H9 (cell line): Measurements from ENCODE around the gene NTRK3. TPM values are rescaled to one million over a fixed set of nuclear protein-coding genes. Genes with fewer than 3 reads are reported as not detected.

Source experiments
- DNase-seq: peaks from one replicate; pipeline ENCODE4 v3.0.0-alpha.2; 2017
- H2AFZ ChIP-seq: one replicate; pipeline ENCODE4 v1.6.1; 2013; ENCODE audit warnings: mild to moderate bottlenecking, low read length, control low read depth, moderate library complexity
- H2AK5ac ChIP-seq: 2 replicates; pipeline ENCODE4 v1.6.1; 2013; ENCODE audit warnings: low read length, control low read depth, mixed read lengths; ENCODE audit not compliant: insufficient read length
- H2BK120ac ChIP-seq: one replicate; pipeline ENCODE4 v1.6.1; 2013; ENCODE audit warnings: low read depth, mild to moderate bottlenecking, low read length, control low read depth, inconsistent platforms; ENCODE audit not compliant: poor library complexity, severe bottlenecking
- H2BK12ac ChIP-seq: 2 replicates; pipeline ENCODE4 v1.6.1; 2013; ENCODE audit warnings: low read length, control low read depth, mixed read lengths, low read depth; ENCODE audit not compliant: insufficient read length
- H2BK15ac ChIP-seq: 2 replicates; pipeline ENCODE4 v1.6.1; 2013; ENCODE audit warnings: low read depth, low read length, control low read depth
- H2BK20ac ChIP-seq: one replicate; pipeline ENCODE4 v1.6.1; 2013; ENCODE audit warnings: low read depth, mild to moderate bottlenecking, low read length, control low read depth, inconsistent platforms; ENCODE audit not compliant: poor library complexity, severe bottlenecking
- H2BK5ac ChIP-seq: 2 replicates; pipeline ENCODE4 v1.6.1; 2013; ENCODE audit warnings: low read length, control low read depth, mixed read lengths; ENCODE audit not compliant: insufficient read length
- H3K14ac ChIP-seq: 2 replicates; pipeline ENCODE4 v1.6.1; 2013; ENCODE audit warnings: low read length, control low read depth; ENCODE audit not compliant: insufficient read depth
- H3K18ac ChIP-seq: 2 replicates; pipeline ENCODE4 v1.6.1; 2013; ENCODE audit warnings: low read depth, mild to moderate bottlenecking, mixed read lengths, low read length, control low read depth; ENCODE audit not compliant: insufficient read length
- H3K23ac ChIP-seq: 2 replicates; pipeline ENCODE4 v1.6.1; 2013; ENCODE audit warnings: low read length, control low read depth, mixed read lengths, low read depth; ENCODE audit not compliant: insufficient read length
- H3K23me2 ChIP-seq: 2 replicates; pipeline ENCODE4 v1.6.1; 2013; ENCODE audit warnings: low read depth, mild to moderate bottlenecking, mixed read lengths, low read length, control low read depth; ENCODE audit not compliant: insufficient read length, poor library complexity, severe bottlenecking
- H3K27ac ChIP-seq: 2 replicates; pipeline ENCODE4 v1.5.1; 2013; ENCODE audit warnings: low read length, control low read depth, mixed read lengths, low read depth; ENCODE audit not compliant: insufficient read length
- H3K27me3 ChIP-seq: 2 replicates; pipeline ENCODE4 v1.6.1; 2013; ENCODE audit warnings: low read length, control low read depth, inconsistent platforms; ENCODE audit not compliant: insufficient read depth
- H3K4ac ChIP-seq: 2 replicates; pipeline ENCODE4 v1.6.1; 2013; ENCODE audit warnings: low read depth, mild to moderate bottlenecking, control low read depth, inconsistent platforms, low read length, moderate library complexity
- H3K4me1 ChIP-seq: 2 replicates; pipeline ENCODE4 v1.6.1; 2013; ENCODE audit warnings: low read length, control low read depth, inconsistent platforms; ENCODE audit not compliant: insufficient read depth
- H3K4me2 ChIP-seq: 2 replicates; pipeline ENCODE4 v1.6.1; 2013; ENCODE audit warnings: low read length, control low read depth, mixed read lengths; ENCODE audit not compliant: insufficient read length, insufficient read depth
- H3K56ac ChIP-seq: 2 replicates; pipeline ENCODE4 v1.6.1; 2013; ENCODE audit warnings: low read depth, mild to moderate bottlenecking, mixed read lengths, low read length, control low read depth; ENCODE audit not compliant: insufficient read length
- H3K79me1 ChIP-seq: 2 replicates; pipeline ENCODE4 v1.6.1; 2013; ENCODE audit warnings: low read depth, mild to moderate bottlenecking, moderate library complexity, low read length, control low read depth, inconsistent platforms; ENCODE audit not compliant: insufficient read depth, poor library complexity, severe bottlenecking
- H3K79me2 ChIP-seq: 2 replicates; pipeline ENCODE4 v1.6.1; 2013; ENCODE audit warnings: low read length, control low read depth, inconsistent platforms; ENCODE audit not compliant: insufficient read depth
- H3K9ac ChIP-seq: 2 replicates; pipeline ENCODE4 v1.6.1; 2013; ENCODE audit warnings: low read length, control low read depth, mixed read lengths; ENCODE audit not compliant: insufficient read length; ENCODE audit errors: extremely low read depth
- H3K9me3 ChIP-seq: one replicate; pipeline ENCODE4 v1.6.1; 2013; ENCODE audit warnings: low read depth, low read length, inconsistent platforms; ENCODE audit not compliant: control insufficient read depth
- H3T11ph ChIP-seq: one replicate; pipeline ENCODE4 v1.6.1; 2013; ENCODE audit warnings: mild to moderate bottlenecking, low read length, control low read depth, inconsistent platforms
- H4K20me1 ChIP-seq: one replicate; pipeline ENCODE4 v1.6.1; 2013; ENCODE audit not compliant: control insufficient read depth, insufficient read length, insufficient read depth
- H4K5ac ChIP-seq: 2 replicates; pipeline ENCODE4 v1.6.1; 2013; ENCODE audit warnings: low read depth, mild to moderate bottlenecking, mixed read lengths, low read length, control low read depth; ENCODE audit not compliant: insufficient read length
- H4K8ac ChIP-seq: replicated peaks from 2 replicates; pipeline ENCODE4 v1.6.1; 2013; ENCODE audit warnings: low read length, control low read depth, mixed read lengths, low read depth; ENCODE audit not compliant: insufficient read length
- H4K91ac ChIP-seq: 2 replicates; pipeline ENCODE4 v1.6.1; 2013; ENCODE audit warnings: low read depth, mild to moderate bottlenecking, moderate library complexity, mixed read lengths, low read length, control low read depth; ENCODE audit not compliant: insufficient read length
- H3K27ac Mint-ChIP-seq, 3 experiments: 2 replicates in 2 of 3; 3 replicates in 1 of 3; pipeline ENCODE4 v1.8.0; 2020 to 2021; ENCODE audit warnings: mixed read lengths in 3 of 3, mild to moderate bottlenecking in 1 of 3, moderate library complexity in 1 of 3
- H3K27me3 Mint-ChIP-seq: 2 replicates; pipeline ENCODE4 v1.8.0; 2021; ENCODE audit warnings: low read depth, mild to moderate bottlenecking, moderate library complexity, mixed read lengths
- H3K36me3 Mint-ChIP-seq, 3 experiments: 2 replicates in 2 of 3; 3 replicates in 1 of 3; pipeline ENCODE4 v1.8.0; 2020 to 2021; ENCODE audit warnings: low read depth in 3 of 3, mixed read lengths in 3 of 3; ENCODE audit not compliant: insufficient read depth in 1 of 3
- H3K4me1 Mint-ChIP-seq, 2 experiments: 2 replicates each; pipeline ENCODE4 v1.8.0; 2020; ENCODE audit warnings: mixed read lengths in 2 of 2
- H3K4me3 Mint-ChIP-seq, 2 experiments: 2 replicates in 1 of 2; 3 replicates in 1 of 2; pipeline ENCODE4 v1.8.0; 2020 to 2021; ENCODE audit warnings: mild to moderate bottlenecking in 2 of 2, mixed read lengths in 2 of 2, moderate library complexity in 1 of 2
- H3K9me3 Mint-ChIP-seq, 2 experiments: 2 replicates in 1 of 2; 3 replicates in 1 of 2; pipeline ENCODE4 v1.8.0; 2020; ENCODE audit warnings: mild to moderate bottlenecking in 2 of 2, mixed read lengths in 2 of 2, moderate library complexity in 1 of 2
- WGBS: extraction: QIAGEN DNeasy Blood & Tissue Kit; methylation state at CpG from one replicate; pipeline ENCODE4 v1.1.7; 2013; ENCODE audit warnings: missing lambda C conversion rate, low lambda C conversion rate, mixed read lengths; ENCODE audit not compliant: insufficient read length; ENCODE audit errors: extremely low coverage; 5-methylcytosine and 5-hydroxymethylcytosine counted together
- total RNA-seq: library from RNA; stranded (reverse); gene quantifications from 2 replicates; pipeline ENCODE4 v1.2.1, GENCODE V29; 2021
- TF ChIP-seq, protein P1 (sequence below): fragments of 200-600 bp; sonication (generic); conservative IDR thresholded peaks from 3 replicates; pipeline ENCODE4 v1.8.0; 2021; ENCODE audit warnings: antibody characterized with exemption, mild to moderate bottlenecking

Gene NTRK3
- total RNA-seq, 1 experiment from 2014 or later = 2.5 TPM

DNA sequence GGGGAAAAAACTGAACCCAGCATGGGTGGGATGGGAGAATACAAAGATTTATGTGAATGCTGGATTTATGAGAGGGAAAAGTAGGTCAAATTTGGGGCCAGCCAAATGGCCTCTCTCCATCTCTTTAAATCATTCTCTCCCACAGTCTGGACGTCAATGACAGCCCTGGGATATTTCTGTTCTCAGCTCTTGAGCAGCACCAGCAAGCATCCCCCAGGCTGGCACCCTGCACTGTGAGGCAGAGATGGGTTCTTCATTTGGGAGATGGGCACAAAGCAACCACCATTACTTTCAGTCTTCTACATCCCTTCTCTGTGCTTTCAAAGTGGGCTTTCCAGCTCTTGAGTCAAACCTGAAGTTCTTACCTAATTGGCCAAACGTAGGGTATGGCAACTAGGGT, 321.0 kb downstream of the NTRK3 start:
- TF ChIP-seq, protein P1, sequence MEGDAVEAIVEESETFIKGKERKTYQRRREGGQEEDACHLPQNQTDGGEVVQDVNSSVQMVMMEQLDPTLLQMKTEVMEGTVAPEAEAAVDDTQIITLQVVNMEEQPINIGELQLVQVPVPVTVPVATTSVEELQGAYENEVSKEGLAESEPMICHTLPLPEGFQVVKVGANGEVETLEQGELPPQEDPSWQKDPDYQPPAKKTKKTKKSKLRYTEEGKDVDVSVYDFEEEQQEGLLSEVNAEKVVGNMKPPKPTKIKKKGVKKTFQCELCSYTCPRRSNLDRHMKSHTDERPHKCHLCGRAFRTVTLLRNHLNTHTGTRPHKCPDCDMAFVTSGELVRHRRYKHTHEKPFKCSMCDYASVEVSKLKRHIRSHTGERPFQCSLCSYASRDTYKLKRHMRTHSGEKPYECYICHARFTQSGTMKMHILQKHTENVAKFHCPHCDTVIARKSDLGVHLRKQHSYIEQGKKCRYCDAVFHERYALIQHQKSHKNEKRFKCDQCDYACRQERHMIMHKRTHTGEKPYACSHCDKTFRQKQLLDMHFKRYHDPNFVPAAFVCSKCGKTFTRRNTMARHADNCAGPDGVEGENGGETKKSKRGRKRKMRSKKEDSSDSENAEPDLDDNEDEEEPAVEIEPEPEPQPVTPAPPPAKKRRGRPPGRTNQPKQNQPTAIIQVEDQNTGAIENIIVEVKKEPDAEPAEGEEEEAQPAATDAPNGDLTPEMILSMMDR = no peak
- WGBS = no CpG with 5 or more reads among the region's 2 CpGs

More for the DNA sequence above, 321.0 kb downstream of the NTRK3 start:
- Mint-ChIP-seq H3K9me3 (no peaks in the 10 kb centered on the region), H3K4me3 (no peak overlapping the region), H3K27ac (no peak overlapping the region), H3K27me3 (peaks cover 7% of the 10 kb centered on the region), H3K36me3 (no peaks in the 10 kb centered on the region), H3K4me1 (no peaks in the 10 kb centered on the region)
- no peak for DNase-seq
- no peak overlapping the region for H3K56ac ChIP-seq
- no peak overlapping the region for H2AK5ac ChIP-seq
- no peak overlapping the region for H4K91ac ChIP-seq
- H3K18ac ChIP-seq = no peak overlapping the region
- no peak overlapping the region for H3K4me2 ChIP-seq
- H2BK5ac ChIP-seq = no peak overlapping the region
- no peak overlapping the region for H3K27ac ChIP-seq
- H3K9ac ChIP-seq = no peak overlapping the region
- no peak overlapping the region for H4K8ac ChIP-seq
- H4K20me1 ChIP-seq = no peaks in the 10 kb centered on the region
- H3K27me3 ChIP-seq = no peaks in the 10 kb centered on the region
- no peak overlapping the region for H2AFZ ChIP-seq
- no peak overlapping the region for H2BK12ac ChIP-seq
- no peaks in the 10 kb centered on the region for H3K9me3 ChIP-seq
- H3T11ph ChIP-seq = no peak overlapping the region
- no peak overlapping the region for H2BK120ac ChIP-seq
- H3K14ac ChIP-seq = no peak overlapping the region
- H2BK15ac ChIP-seq = no peak overlapping the region
- no peak overlapping the region for H3K4ac ChIP-seq
- H3K23me2 ChIP-seq = no peaks in the 10 kb centered on the region
- H4K5ac ChIP-seq = no peak overlapping the region
- no peaks in the 10 kb centered on the region for H3K4me1 ChIP-seq
- H3K79me1 ChIP-seq = no peaks in the 10 kb centered on the region
- no peaks in the 10 kb centered on the region for H3K79me2 ChIP-seq
- H2BK20ac ChIP-seq = no peak overlapping the region
- no peak overlapping the region for H3K23ac ChIP-seq
